ENCODE measurements around the gene GALNT11.

DNA sequence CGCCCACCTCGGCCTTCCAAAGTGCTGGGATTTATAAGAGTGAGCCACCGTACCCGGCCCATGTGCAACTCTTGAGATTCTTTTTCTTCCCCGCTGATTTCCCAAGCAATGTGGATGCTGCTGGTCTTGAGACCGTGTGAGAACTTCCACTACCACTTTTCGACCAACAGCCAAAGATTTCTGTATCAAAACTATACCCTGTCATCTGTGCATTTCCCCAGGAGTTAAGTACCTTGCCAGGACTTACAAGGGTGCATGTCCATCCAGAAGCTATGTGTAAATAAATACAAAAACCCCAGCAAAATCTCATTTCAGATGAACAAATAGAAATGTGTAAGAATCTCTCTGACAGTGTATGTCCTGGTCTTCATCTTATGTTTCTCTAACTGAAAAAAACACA is 9.9 kb upstream of the GALNT11 start:
- TF ChIP-seq, protein P1, sequence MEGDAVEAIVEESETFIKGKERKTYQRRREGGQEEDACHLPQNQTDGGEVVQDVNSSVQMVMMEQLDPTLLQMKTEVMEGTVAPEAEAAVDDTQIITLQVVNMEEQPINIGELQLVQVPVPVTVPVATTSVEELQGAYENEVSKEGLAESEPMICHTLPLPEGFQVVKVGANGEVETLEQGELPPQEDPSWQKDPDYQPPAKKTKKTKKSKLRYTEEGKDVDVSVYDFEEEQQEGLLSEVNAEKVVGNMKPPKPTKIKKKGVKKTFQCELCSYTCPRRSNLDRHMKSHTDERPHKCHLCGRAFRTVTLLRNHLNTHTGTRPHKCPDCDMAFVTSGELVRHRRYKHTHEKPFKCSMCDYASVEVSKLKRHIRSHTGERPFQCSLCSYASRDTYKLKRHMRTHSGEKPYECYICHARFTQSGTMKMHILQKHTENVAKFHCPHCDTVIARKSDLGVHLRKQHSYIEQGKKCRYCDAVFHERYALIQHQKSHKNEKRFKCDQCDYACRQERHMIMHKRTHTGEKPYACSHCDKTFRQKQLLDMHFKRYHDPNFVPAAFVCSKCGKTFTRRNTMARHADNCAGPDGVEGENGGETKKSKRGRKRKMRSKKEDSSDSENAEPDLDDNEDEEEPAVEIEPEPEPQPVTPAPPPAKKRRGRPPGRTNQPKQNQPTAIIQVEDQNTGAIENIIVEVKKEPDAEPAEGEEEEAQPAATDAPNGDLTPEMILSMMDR (IDR thresholded peaks at IDR 0.05): no peak
- no peak for TF ChIP-seq POLR2A (IDR thresholded peaks at IDR 0.05)
